ENCODE data around the gene TTC27. TPM values are rescaled to one million over a fixed set of nuclear protein-coding genes. Genes with fewer than 3 reads are reported as not detected.

Gene TTC27
- total RNA-seq, 1 donor from 2014 or later, result 10.3 TPM

GRCh38 chr2:32702303-32703064 lies 74.6 kb downstream of the TTC27 start:
- Histone ChIP-seq H3K27me3 (no peaks in the 10 kb centered on the region), H3K4me1 (no peaks in the 10 kb centered on the region), H3K9me3 (no peaks in the 10 kb centered on the region), H3K4me3 (no peak overlapping the region), H3K36me3 (peaks cover 29% of the 10 kb centered on the region), H3K27ac (no peak overlapping the region)
- intact Hi-C loops (cut with DNase I), result no loop called here
- ATAC-seq, result no peak
- TF ChIP-seq CTCF (IDR thresholded peaks at IDR 0.05), result no peak
- DNase-seq, result no peak

GRCh38 chr2:32706815-32707579 lies 79.1 kb downstream of the TTC27 start:
- Histone ChIP-seq H3K4me3 (no peak overlapping the region), H3K4me1 (peaks cover 9% of the 10 kb centered on the region), H3K9me3 (no peaks in the 10 kb centered on the region), H3K27ac (no peak overlapping the region), H3K27me3 (no peaks in the 10 kb centered on the region), H3K36me3 (peaks cover 29% of the 10 kb centered on the region)
- intact Hi-C loops (cut with DNase I), result no loop called here
- no peak for TF ChIP-seq CTCF (IDR thresholded peaks at IDR 0.05)
- no peak for ATAC-seq
- DNase-seq, result no peak

GRCh38 chr2:32711219-32711618 lies 83.4 kb downstream of the TTC27 start:
- H3K27me3 ChIP-seq, result no peaks in the 10 kb centered on the region
- intact Hi-C loops (cut with DNase I), result no loop called here
- H3K9me3 ChIP-seq, result no peaks in the 10 kb centered on the region
- DNase-seq (no peak), ATAC-seq (no peak)
- no peak overlapping the region for H3K4me3 ChIP-seq
- H3K27ac ChIP-seq, result no peak overlapping the region
- TF ChIP-seq CTCF (IDR thresholded peaks at IDR 0.05), result no peak
- peaks cover 2% of the 10 kb centered on the region for H3K36me3 ChIP-seq
- H3K4me1 ChIP-seq, result peaks cover 10% of the 10 kb centered on the region

- ATAC-seq (no peak), DNase-seq (no peak)
- no peak for TF ChIP-seq CTCF (IDR thresholded peaks at IDR 0.05)
- intact Hi-C loops (cut with DNase I), result no loop called here
- Histone ChIP-seq H3K4me3 (no peak overlapping the region), H3K4me1 (peaks cover 10% of the 10 kb centered on the region), H3K9me3 (no peaks in the 10 kb centered on the region), H3K27me3 (no peaks in the 10 kb centered on the region), H3K36me3 (no peaks in the 10 kb centered on the region), H3K27ac (no peak overlapping the region)
These were observed 84.2 kb downstream of the TTC27 start for GRCh38 chr2:32711908-32712501.

GRCh38 chr2:32712870-32713269 lies 85.0 kb downstream of the TTC27 start:
- intact Hi-C loops (cut with DNase I), result no loop called here
- ATAC-seq, result no peak
- no peak for TF ChIP-seq CTCF (IDR thresholded peaks at IDR 0.05)
- no peaks in the 10 kb centered on the region for H3K9me3 ChIP-seq
- DNase-seq, result no peak
- no peak overlapping the region for H3K4me3 ChIP-seq
- peaks cover 10% of the 10 kb centered on the region for H3K4me1 ChIP-seq
- H3K36me3 ChIP-seq, result no peaks in the 10 kb centered on the region
- H3K27me3 ChIP-seq, result no peaks in the 10 kb centered on the region
- no peak overlapping the region for H3K27ac ChIP-seq
